ENCODE data around the gene PNPLA6. TPM values are rescaled to one million over a fixed set of nuclear protein-coding genes. Genes with fewer than 3 reads are reported as not detected.
"Not testable (repeated sequence)": the region's sequence is repeated elsewhere in the genome, so short reads cannot be mapped to it uniquely, and the experiment has no call there.

PNPLA6 gene
- total RNA-seq, 2 experiments from 2014 or later: 166 to 173 TPM

GRCh38 chr19:7564866-7565265 is 29.3 kb downstream of the PNPLA6 start:
- ATAC-seq (no peak), DNase-seq (no peak)
- Mint-ChIP-seq H3K4me1 (ENCODE audit: low read depth) (peaks cover 7% of the 10 kb centered on the region), H3K27ac (no peak overlapping the region), H3K27me3 (ENCODE audit: low read depth) (no peaks in the 10 kb centered on the region), H3K4me3 (no peak overlapping the region), H3K36me3 (ENCODE audit: low read depth) (peaks cover 16% of the 10 kb centered on the region), H3K9me3 (ENCODE audit: insufficient read depth) (no peaks in the 10 kb centered on the region)
- ChIA-PET CTCF (interaction anchor here (0.8 to 1.3 kb wide), 5 partner anchors 54 to 235 kb away, joined by 3 to 4 read pairs (median 3); partner anchors contain the start of gene TRAPPC5), POLR2A (no interaction called here)

GRCh38 chr19:7565332-7565731 is 29.8 kb downstream of the PNPLA6 start:
- Mint-ChIP-seq H3K36me3 (ENCODE audit: low read depth) (peaks cover 13% of the 10 kb centered on the region), H3K9me3 (ENCODE audit: insufficient read depth) (no peaks in the 10 kb centered on the region), H3K27ac (no peak overlapping the region), H3K4me3 (no peak overlapping the region), H3K4me1 (ENCODE audit: low read depth) (peaks cover 4% of the 10 kb centered on the region), H3K27me3 (ENCODE audit: low read depth) (no peaks in the 10 kb centered on the region)
- DNase-seq: no peak
- CTCF ChIA-PET: interaction anchor here (0.8 to 1.3 kb wide), 3 partner anchors 54 to 235 kb away, joined by 3 to 4 read pairs (median 4); partner anchors contain the start of gene TRAPPC5
- POLR2A ChIA-PET: no interaction called here
- ATAC-seq: no peak

DNA sequence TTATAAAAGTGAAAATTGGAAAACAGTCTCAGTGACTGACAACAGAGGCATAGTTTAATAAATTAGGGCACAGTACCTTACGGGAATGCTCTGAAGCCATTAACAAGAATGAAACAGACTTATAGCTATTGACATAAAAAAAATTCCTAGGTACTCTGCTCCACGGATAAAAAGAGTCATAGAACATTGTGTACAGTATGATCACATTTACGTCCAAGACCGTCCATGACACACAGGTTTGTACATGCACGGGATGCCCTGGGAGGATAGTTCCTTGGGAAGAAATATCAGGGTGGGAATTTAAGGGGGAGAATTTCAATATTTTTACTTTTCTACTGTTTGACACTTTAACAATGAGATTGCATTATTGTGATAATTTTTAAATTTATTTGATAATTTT is 35.2 kb downstream of the PNPLA6 start:
- H3K27me3 Mint-ChIP-seq (ENCODE audit: low read depth): peaks cover 4% of the 10 kb centered on the region
- CTCF ChIA-PET: interaction anchor here (4.8 kb wide), 1 partner anchor 110 kb away, joined by 48 read pairs; the partner anchor contains the start of gene TRAPPC5
- H3K36me3 Mint-ChIP-seq (ENCODE audit: low read depth): no peaks in the 10 kb centered on the region
- H3K27ac Mint-ChIP-seq: no peak overlapping the region
- H3K4me3 Mint-ChIP-seq: no peak overlapping the region
- no peak for ATAC-seq
- no peaks in the 10 kb centered on the region for H3K9me3 Mint-ChIP-seq (ENCODE audit: insufficient read depth)
- POLR2A ChIA-PET: no interaction called here
- peaks cover 2% of the 10 kb centered on the region for H3K4me1 Mint-ChIP-seq (ENCODE audit: low read depth)
- no peak for DNase-seq

DNA sequence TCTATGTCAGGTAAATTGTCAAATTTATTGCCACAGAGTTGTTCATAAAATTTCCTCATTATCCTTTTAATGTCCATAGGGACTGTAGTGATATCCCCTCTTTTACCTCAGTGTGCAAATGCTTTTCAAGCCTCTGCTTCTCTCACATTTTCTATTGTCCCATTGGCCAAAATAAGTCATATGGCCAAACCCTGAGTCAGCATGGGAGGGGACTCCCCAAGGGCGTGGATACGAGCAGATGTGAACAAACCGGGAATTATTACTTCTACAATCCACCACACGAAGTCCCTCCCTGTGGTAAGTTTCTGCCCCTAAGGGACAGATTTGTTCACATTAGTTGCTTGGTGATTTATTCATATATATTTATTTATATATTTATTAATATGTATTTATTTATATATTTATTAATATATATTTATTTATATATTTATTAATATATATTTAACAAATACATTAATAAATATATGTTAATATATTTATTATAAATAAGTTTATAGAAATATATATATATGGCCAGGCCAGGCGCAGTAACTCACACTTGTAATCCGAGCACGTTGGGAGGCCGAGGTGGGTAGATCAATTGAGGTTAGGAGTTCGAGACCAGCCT is 40.0 kb downstream of the PNPLA6 start:
- Mint-ChIP-seq H3K4me1 (ENCODE audit: low read depth) (no peaks in the 10 kb centered on the region), H3K4me3 (no peak overlapping the region), H3K27ac (no peak overlapping the region), H3K9me3 (ENCODE audit: insufficient read depth) (no peaks in the 10 kb centered on the region), H3K27me3 (ENCODE audit: low read depth) (peaks cover 4% of the 10 kb centered on the region), H3K36me3 (ENCODE audit: low read depth) (no peaks in the 10 kb centered on the region)
- ATAC-seq (no peak), DNase-seq (no peak)
- CTCF ChIA-PET: no interaction called here
- POLR2A ChIA-PET: no interaction called here

GRCh38 chr19:7577422-7577821 is 41.9 kb downstream of the PNPLA6 start:
- H3K27me3 Mint-ChIP-seq (ENCODE audit: low read depth); H3K9me3 Mint-ChIP-seq (ENCODE audit: insufficient read depth); ATAC-seq; H3K27ac Mint-ChIP-seq; DNase-seq; H3K4me3 Mint-ChIP-seq; H3K4me1 Mint-ChIP-seq (ENCODE audit: low read depth); H3K36me3 Mint-ChIP-seq (ENCODE audit: low read depth); POLR2A ChIA-PET: not testable (repeated sequence)
- CTCF ChIA-PET: interaction anchor here (1.3 kb wide), 1 partner anchor 9 kb away, joined by 11 read pairs; no protein-coding TSS in a partner anchor

- no peak for ATAC-seq
- no peak overlapping the region for H3K4me3 Mint-ChIP-seq
- no peak for DNase-seq
- H3K9me3 Mint-ChIP-seq (ENCODE audit: insufficient read depth): no peaks in the 10 kb centered on the region
- POLR2A ChIA-PET: interaction anchor here (0.5 kb wide), 1 partner anchor 253 kb away, joined by 3 read pairs; no protein-coding TSS in a partner anchor
- H3K4me1 Mint-ChIP-seq (ENCODE audit: low read depth): no peaks in the 10 kb centered on the region
- H3K27ac Mint-ChIP-seq: no peak overlapping the region
- H3K27me3 Mint-ChIP-seq (ENCODE audit: low read depth): peaks cover 7% of the 10 kb centered on the region
- no peaks in the 10 kb centered on the region for H3K36me3 Mint-ChIP-seq (ENCODE audit: low read depth)
- CTCF ChIA-PET: interaction anchor here (0.9 kb wide), 1 partner anchor 10 kb away, joined by 4 read pairs; no protein-coding TSS in a partner anchor
These were observed 42.6 kb downstream of the PNPLA6 start for GRCh38 chr19:7578127-7578526.

DNA sequence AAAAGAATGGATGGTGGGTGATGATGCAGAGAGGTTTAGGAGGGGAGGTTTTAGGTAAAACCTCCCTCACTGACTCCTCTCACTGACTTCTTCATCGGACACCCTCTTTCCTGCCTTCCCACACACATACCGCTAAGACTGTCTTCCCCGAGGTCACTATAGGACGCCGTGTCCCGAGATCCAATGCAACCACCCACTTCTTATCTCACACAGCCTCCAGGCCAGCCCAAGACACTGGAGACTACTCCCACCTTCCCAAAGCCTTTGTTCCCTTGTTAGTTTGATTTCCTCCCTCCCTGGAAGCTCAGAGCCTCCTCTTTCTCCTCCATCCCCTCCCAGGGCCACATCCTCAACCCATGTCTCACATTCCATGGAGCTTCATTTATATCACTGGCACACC is 43.7 kb downstream of the PNPLA6 start:
- no peaks in the 10 kb centered on the region for H3K9me3 Mint-ChIP-seq (ENCODE audit: insufficient read depth)
- CTCF ChIA-PET: no interaction called here

DNA sequence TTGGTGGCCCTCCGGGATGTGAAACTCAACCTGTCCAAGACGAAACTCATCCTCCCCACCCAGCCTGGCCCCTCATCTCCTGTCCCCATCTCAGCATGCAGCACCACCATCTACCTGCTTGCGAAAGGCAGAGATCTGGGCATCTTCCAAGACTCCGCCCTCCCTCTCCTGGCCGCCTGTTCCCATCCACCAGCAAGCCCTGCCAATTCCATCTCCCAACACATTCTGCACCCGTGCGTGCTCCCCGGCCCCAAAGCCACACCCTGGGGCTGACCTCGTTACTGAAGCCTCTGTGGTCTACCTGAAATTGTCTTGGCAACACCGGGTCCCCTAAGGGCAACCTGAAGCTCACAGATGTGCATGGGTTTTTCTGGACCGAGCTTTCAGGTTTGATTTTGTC is 46.9 kb downstream of the PNPLA6 start:
- Mint-ChIP-seq H3K4me1 (ENCODE audit: low read depth) (no peaks in the 10 kb centered on the region), H3K27ac (no peak overlapping the region), H3K4me3 (no peak overlapping the region), H3K36me3 (ENCODE audit: low read depth) (no peaks in the 10 kb centered on the region), H3K9me3 (ENCODE audit: insufficient read depth) (no peaks in the 10 kb centered on the region), H3K27me3 (ENCODE audit: low read depth) (peaks cover 5% of the 10 kb centered on the region)
- ChIA-PET POLR2A (no interaction called here), CTCF (interaction anchor here (1.1 kb wide), 1 partner anchor 14 kb away, joined by 5 read pairs; no protein-coding TSS in a partner anchor)
- no peak for ATAC-seq
- DNase-seq: no peak

More for the DNA sequence above, 43.7 kb downstream of the PNPLA6 start:
- H3K27ac Mint-ChIP-seq: no peak overlapping the region
- no peak for DNase-seq
- peaks cover 7% of the 10 kb centered on the region for H3K27me3 Mint-ChIP-seq (ENCODE audit: low read depth)
- POLR2A ChIA-PET: no interaction called here
- no peak overlapping the region for H3K4me3 Mint-ChIP-seq
- ATAC-seq: no peak
- H3K36me3 Mint-ChIP-seq (ENCODE audit: low read depth): no peaks in the 10 kb centered on the region
- H3K4me1 Mint-ChIP-seq (ENCODE audit: low read depth): no peaks in the 10 kb centered on the region

DNA sequence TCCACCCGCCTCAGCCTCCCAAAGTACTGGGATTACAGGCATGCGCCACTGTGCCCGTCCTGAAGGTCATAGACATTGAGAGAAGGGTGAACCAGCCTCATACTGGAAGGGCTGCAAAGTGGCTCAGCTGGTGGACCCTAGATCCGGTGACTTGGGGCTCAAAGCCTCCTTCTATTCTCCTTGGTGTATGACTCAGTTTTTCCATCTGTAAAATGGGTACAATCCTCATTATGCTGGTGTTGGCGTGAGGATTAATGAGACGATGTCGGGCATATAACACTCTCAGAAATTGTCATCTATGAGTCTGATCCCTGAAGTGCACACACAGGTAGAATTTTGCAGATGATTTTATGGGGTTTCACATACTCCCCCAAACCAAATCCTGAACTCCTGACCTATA is 54.3 kb downstream of the PNPLA6 start:
- POLR2A ChIA-PET: no interaction called here
- H3K27me3 Mint-ChIP-seq (ENCODE audit: low read depth): peaks cover 12% of the 10 kb centered on the region
- CTCF ChIA-PET: no interaction called here
- no peaks in the 10 kb centered on the region for H3K4me1 Mint-ChIP-seq (ENCODE audit: low read depth)
- no peak overlapping the region for H3K4me3 Mint-ChIP-seq
- DNase-seq (no peak), ATAC-seq (no peak)
- H3K27ac Mint-ChIP-seq: no peak overlapping the region
- no peaks in the 10 kb centered on the region for H3K9me3 Mint-ChIP-seq (ENCODE audit: insufficient read depth)
- H3K36me3 Mint-ChIP-seq (ENCODE audit: low read depth): no peaks in the 10 kb centered on the region

DNA sequence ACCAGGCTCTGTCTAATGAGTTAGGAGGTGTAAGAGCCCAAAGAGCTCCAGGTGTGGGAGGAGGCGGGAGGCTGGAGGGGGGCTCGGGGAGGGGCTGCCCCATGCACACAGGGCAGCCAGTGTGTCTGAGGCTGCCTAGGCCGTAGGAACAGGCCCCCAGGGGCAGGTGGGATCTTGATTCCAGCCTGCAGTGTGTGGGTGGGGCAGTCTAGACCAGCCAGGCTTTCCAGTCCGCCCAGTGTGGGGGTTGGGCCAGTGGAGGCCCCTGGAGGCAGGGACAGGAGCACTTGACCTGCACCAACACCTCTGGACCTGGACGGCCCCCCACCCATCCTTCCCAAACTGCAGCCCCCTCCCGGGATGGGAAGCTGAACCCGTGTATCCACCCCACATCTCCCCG is 54.7 kb downstream of the PNPLA6 start:
- Mint-ChIP-seq H3K9me3 (ENCODE audit: insufficient read depth) (no peaks in the 10 kb centered on the region), H3K4me1 (ENCODE audit: low read depth) (peaks cover 2% of the 10 kb centered on the region), H3K27me3 (ENCODE audit: low read depth) (peaks cover 15% of the 10 kb centered on the region), H3K27ac (no peak overlapping the region), H3K4me3 (no peak overlapping the region), H3K36me3 (ENCODE audit: low read depth) (no peaks in the 10 kb centered on the region)
- ChIA-PET CTCF (no interaction called here), POLR2A (no interaction called here)
- DNase-seq (no peak), ATAC-seq (no peak)

DNA sequence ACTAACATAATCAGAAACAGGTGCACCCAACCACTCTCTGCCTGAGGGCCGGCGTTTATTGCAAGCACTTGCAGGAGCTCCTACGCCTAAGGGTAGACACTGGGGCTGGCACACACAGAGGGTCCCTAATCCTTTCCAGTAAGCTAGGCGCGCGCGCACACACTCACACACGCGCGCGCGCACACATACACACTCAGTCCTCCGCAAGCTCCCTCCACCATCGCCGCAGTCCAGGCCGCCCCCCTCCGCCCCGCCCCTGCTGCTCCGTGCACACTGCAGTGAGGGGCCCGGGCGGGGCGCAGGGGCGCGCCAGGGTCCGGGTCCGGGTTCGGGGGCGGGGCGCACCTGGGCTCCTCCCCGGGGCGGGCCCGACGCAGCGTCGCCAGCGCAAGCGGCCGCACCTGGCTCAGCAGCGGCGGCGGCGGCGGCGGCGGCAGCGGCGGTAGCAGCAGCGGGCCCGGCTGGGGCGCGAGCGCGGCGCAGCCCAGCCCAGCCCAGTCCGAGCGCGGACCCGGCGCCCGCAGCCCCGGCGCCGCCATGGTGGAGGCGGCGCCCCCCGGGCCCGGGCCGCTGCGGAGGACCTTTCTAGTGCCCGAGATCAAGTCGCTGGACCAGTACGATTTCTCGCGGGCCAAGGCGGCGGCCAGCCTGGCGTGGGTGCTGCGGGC is 60.1 kb downstream of the PNPLA6 start, which contains the start of gene CAMSAP3:
Gene CAMSAP3 (plus strand): TSS at position 398 of the 668 bp plus-strand sequence. CDS start 140 bp downstream, at position 538.
- peak; percentile 47 for DNase-seq

GRCh38 chr19:7596211-7596937 is 60.9 kb downstream of the PNPLA6 start:
- Mint-ChIP-seq H3K4me1 (ENCODE audit: low read depth) (peaks cover 4% of the 10 kb centered on the region), H3K36me3 (ENCODE audit: low read depth) (no peaks in the 10 kb centered on the region), H3K27ac (no peak overlapping the region), H3K4me3 (peak overlapping the region; percentile 36), H3K9me3 (ENCODE audit: insufficient read depth) (no peaks in the 10 kb centered on the region), H3K27me3 (ENCODE audit: low read depth) (peaks cover 39% of the 10 kb centered on the region)
- no peak for DNase-seq
- ChIA-PET POLR2A (no interaction called here), CTCF (interaction anchor here (1.8 to 2.2 kb wide), 2 partner anchors 28 to 229 kb away, joined by 5 to 10 read pairs; no protein-coding TSS in a partner anchor)
- ATAC-seq: no peak

More for the DNA sequence above, 60.1 kb downstream of the PNPLA6 start, which contains the start of gene CAMSAP3:
- POLR2A ChIA-PET: no interaction called here
- Mint-ChIP-seq H3K9me3 (ENCODE audit: insufficient read depth) (no peaks in the 10 kb centered on the region), H3K36me3 (ENCODE audit: low read depth) (no peaks in the 10 kb centered on the region), H3K4me1 (ENCODE audit: low read depth) (peaks cover 4% of the 10 kb centered on the region), H3K27ac (no peak within 1 kb of the TSS), H3K27me3 (ENCODE audit: low read depth) (peaks cover 39% of the 10 kb centered on the region), H3K4me3 (peak within 1 kb of the TSS; percentile 66)
- ATAC-seq: peak; percentile 94
- CTCF ChIA-PET: interaction anchor here (1.1 kb wide), 1 partner anchor 27 kb away, joined by 3 read pairs; no protein-coding TSS in a partner anchor

All from activated CD8-positive, alpha-beta T cell treated with anti-CD3 and anti-CD28 coated beads, Interleukin-2, amount 10 ng/mL, durations not matched to agents 7 days and 5 days (primary cell).